Fibroblast of skin of abdomen (primary cell): Measurements from ENCODE around the gene NKAPL.

Experiments used
- DNase-seq: peaks from one replicate; pipeline ENCODE4 v3.0.0-alpha.2; 2013

NKAPL gene

DNA sequence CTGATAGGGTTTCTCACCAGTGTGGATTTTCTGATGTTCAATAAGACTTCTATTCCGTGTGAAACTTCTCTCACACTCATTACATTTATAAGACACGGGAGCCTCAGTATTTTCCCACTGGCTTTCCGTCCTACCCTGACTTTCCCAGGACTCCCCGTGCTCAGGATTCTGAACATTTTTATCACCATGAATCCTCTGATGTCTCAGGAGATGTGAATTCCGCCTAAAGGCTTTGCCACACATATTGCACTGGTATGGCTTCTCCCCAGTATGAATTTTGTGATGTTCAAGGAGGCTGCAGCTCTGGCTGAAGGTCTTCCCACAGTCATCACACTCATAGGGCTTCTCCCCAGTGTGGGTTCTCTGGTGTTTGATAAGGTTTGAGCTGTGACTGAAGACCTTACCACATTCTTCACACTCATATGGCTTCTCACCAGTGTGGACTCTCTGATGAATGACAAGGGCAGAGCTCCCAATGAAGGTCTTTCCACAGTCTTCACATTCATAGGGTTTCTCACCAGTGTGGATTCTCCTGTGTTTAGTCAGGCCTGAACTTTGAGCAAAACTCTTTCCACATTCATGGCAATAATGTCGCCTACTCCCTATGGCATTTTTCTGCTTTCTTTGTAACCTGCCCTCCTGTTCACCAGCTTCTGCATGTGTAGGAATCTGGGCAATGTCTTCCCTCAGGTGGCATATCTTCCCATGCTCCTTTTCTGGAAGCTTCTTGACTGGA, 13.7 kb upstream of the NKAPL start:
- DNase-seq: no peak

DNA sequence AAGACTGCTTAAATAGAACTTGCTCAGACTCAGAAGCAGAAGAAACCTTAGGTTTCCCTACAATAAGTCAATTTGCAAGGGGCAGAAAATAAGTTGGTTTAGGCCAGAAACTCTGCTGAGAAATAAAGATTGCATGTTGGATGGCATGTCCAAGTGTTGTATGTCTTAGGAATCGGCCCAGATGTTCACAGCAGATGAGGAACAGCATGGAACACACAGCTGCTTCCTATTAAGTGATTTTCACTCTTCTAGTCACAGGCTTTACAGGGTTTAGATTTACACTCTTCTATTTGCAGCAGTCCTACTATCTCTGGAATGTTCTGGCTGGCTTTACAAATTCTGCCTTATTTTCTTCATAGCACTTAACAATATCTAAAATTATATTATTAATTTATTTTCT, 10.2 kb upstream of the NKAPL start:
- DNase-seq: no peak

DNA sequence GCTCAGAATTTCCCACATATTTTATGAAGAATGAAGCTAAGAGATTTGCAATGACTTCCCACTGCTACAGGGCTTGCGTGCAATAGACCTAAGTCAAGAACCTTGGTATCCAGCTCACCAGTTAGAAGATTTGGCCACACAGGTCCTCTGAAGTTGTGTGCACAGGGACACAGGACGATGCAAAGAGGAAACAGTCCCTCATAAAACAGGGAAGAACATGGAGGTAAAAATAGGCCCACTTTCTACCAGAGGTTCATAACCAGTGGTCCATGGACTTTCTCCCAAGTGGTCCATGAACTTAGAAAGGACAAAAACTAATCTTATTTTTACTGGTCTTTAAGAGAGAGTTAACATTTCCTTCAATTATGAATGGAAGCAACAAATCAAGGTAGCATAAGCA, 8.3 kb upstream of the NKAPL start:
- no peak for DNase-seq

GRCh38 chr6:28251661-28252008, 7.5 kb upstream of the NKAPL start:
- DNase-seq: no peak

- peak; percentile 91 for DNase-seq
Observed at GRCh38 chr6:28252009-28252975, 6.8 kb upstream of the NKAPL start, which contains the start of gene ZKSCAN4. ZKSCAN4 (minus strand) TSS chr6:28252269; CDS start chr6:28251980, 289 bp downstream.

DNA sequence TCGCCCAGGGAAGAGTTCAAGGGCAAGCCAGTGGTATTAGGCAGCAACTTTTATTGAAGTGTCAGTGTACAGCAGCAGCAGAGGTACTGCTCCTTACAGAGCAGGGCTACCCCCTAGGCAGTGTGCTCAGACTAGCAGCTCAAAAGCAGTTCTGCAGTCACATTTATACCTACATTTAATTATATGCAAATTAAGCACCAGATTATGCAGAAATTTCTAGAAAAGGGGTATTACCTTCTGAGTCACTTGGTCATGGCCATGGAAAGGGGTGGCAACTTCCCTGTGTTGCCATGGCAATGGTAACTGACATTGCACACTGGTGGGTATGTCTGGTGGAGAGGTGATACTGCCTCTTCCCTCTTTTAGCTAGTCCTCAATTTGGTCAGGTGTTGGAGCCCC, 5.0 kb upstream of the NKAPL start:
- DNase-seq: no peak

DNA sequence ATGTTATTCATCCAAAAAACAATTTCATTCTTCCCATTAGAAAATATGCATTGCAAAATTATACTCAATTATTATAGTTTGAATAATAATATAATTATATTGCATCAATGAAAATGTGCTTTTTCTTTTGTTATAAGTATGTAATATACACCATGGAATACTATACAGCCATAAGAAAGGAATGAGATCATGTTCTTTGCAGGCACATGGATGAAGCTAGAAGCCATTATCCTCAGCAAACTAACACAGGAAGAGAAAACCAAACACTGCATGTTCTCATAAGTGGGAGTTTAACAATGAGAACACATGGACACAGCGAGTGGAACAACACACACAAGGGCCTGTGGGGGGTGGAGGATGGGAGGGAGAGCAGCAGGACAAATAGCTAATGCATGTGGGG, 2.1 kb upstream of the NKAPL start:
- DNase-seq: no peak

- DNase-seq: no peak
Observed at GRCh38 chr6:28263922-28264321, 4.8 kb downstream of the NKAPL start.

GRCh38 chr6:28264834-28265401, 5.8 kb downstream of the NKAPL start:
- no peak for DNase-seq

- DNase-seq: no peak
Observed at GRCh38 chr6:28266563-28266961, 7.5 kb downstream of the NKAPL start.

DNA sequence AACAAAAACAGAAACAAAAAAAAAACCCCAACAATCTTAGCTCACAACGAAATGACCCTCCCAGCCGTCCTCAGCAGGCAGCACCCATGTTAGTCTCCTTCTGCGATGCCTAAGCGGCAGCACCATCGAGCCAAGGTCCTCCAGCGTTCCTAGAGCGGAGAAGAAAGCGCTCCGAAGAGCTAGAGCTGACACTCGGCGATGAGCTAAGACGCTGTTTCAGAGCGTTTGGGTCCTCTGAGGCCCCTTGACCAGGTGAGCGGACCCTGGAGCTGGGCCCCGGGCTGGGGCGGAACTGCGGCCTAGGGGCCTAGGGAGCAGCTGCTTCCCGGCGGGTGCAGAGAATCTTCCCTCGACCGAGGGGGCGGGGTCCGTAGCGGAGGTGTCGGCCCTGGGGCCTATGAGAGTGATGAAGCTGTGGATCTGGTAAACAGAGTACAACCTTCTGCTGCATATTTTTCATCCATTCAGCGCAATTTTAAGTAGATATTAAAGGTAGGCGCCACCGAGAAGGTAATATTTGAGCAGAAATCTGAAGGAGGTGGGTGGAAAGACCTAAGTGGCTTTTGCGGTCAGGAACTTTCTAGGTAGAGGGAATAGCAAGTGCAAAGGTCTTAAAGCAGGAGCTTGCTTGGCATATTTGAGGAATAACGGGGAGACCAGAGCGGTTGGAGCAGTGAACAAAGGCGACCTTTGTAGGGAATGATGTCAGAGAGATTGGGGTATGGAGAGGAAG, 8.0 kb downstream of the NKAPL start, which contains the start of gene ZSCAN26:
Gene ZSCAN26 (plus strand): TSS at position 182 of the 733 bp plus-strand sequence. CDS start 4,777 bp downstream, outside the sequence.
- DNase-seq: peak; percentile 89

- DNase-seq: no peak
Observed at GRCh38 chr6:28267695-28268059, 8.6 kb downstream of the NKAPL start.

- DNase-seq: peak; percentile 84
Observed at GRCh38 chr6:28269492-28269891, 10.4 kb downstream of the NKAPL start.

GRCh38 chr6:28274888-28275287, 15.8 kb downstream of the NKAPL start:
- DNase-seq: no peak

GRCh38 chr6:28277746-28278145, 18.6 kb downstream of the NKAPL start:
- DNase-seq: no peak

- no peak for DNase-seq
Observed at GRCh38 chr6:28280595-28281287, 21.6 kb downstream of the NKAPL start.

DNA sequence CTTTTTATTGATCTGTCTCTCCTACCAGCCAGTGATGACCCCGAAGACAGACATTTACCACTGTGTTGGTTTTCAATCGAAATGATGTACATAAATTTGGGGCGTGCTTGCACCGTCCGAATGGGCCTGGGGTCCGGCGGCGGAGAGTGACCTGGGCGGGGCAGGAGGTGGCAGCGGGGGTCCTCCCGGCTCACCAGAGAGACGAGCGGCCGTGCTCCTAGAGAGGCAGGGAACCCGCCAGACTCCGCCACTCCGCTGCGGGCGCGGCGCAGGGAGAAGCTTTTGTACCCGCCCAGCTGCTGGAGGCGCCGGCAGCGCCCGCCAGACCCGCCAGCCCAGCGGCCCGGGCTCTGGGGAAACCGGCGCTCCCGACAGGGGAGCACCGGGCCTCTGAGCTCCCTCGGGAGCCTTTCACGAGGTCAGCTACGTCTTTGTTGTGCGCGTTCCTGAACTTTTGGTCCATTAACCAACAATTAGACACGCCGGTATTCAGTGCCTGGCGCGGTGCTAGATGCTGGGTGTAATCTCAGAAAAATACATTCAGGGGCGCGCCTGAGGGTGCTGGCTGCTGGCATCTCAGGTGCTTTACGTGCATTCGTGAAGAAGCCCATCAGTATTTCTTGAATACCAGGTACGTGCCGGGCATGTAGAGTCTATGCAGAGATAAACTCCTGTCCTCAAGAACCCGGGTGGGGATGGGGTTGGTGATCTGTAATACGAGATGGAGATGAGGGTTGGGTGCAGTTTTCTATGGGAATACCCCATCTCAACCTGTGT, 22.4 kb downstream of the NKAPL start, which contains the start of gene PGBD1:
Gene PGBD1 (plus strand): TSS at position 285 of the 777 bp plus-strand sequence. CDS start 2,242 bp downstream, outside the sequence.
- DNase-seq: peak; percentile 81

DNA sequence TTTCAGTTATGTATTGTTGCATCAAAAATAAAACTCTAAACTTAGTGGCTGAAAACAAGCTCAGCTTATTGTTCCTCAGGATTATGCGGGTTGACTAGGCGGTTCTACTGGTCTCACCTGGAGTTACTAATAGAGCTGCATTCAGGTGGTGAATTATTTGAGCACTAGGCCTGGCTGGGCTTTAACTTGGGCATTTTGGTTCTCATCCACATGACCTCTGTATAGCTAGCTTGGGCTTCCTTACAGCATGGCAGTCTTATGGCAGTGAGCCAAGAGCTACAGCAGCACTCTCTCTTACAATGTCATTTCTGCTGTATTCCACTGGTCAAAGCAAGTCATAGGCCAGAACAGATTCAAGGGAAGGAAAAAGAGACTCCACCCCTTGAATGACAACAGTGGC, 23.8 kb downstream of the NKAPL start:
- DNase-seq: no peak

- DNase-seq: no peak
Observed at GRCh38 chr6:28291573-28291972, 32.5 kb downstream of the NKAPL start.

DNA sequence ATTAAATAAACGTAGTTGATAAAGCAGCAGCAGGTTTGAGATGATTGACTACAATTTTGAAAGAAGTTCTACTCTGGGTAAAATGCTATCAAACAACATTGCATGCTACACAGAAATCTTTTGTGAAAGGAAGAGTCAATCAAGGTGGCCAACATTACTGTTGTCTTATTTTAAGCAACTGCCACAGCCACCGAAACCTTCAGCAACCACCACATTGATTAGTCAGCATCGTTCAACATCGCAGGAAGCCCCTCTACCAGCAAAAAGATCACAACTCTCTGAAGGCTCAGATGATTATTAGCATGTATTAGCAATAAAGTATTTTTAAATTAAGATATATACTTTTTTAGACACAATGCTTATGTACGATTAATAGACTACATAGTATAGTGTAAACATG, 36.2 kb downstream of the NKAPL start:
- no peak for DNase-seq

GRCh38 chr6:28296520-28297060, 37.5 kb downstream of the NKAPL start:
- no peak for DNase-seq
